ENCODE data around the gene PRKCE. TPM values are rescaled to one million over a fixed set of nuclear protein-coding genes. Genes with fewer than 3 reads are reported as not detected.

Gene PRKCE
- total RNA-seq, 1 experiment from 2014 or later = 4.4 TPM

GRCh38 chr2:46024146-46024779 is 372.8 kb downstream of the PRKCE start:
- Histone ChIP-seq H3K4me3 (ENCODE audit: low read depth, low read length) (no peak overlapping the region), H3K9me3 (no peaks in the 10 kb centered on the region), H3K36me3 (ENCODE audit: control insufficient read depth, insufficient read depth, low read length) (no peaks in the 10 kb centered on the region), H3K27me3 (replicated peaks; ENCODE audit: control insufficient read depth, insufficient read depth, low read length) (no peaks in the 10 kb centered on the region), H3K4me1 (no peaks in the 10 kb centered on the region)
- POLR2A ChIA-PET = interaction anchor here (0.6 kb wide), 1 partner anchor 373 kb away, joined by 3 read pairs; no protein-coding TSS in a partner anchor
- Mint-ChIP-seq H3K4me1 (ENCODE audit: low read depth, unreplicated experiment) (no peaks in the 10 kb centered on the region), H3K27ac (ENCODE audit: unreplicated experiment) (no peak overlapping the region), H3K27me3 (ENCODE audit: insufficient read depth, unreplicated experiment) (no peaks in the 10 kb centered on the region), H3K9me3 (ENCODE audit: unreplicated experiment) (no peaks in the 10 kb centered on the region), H3K4me3 (ENCODE audit: unreplicated experiment) (no peak overlapping the region), H3K36me3 (ENCODE audit: insufficient read depth, unreplicated experiment) (peaks cover 4% of the 10 kb centered on the region)
- BruUV-seq (replicated peaks) = no TSS peak
- no peak for DNase-seq
- CTCF ChIA-PET = no interaction called here
- intact Hi-C loops (cut with micrococcal nuclease; ENCODE audit: unreplicated experiment) = no loop called here
- no peak for TF ChIP-seq CTCF (IDR thresholded peaks at IDR 0.05; ENCODE audit: insufficient read depth in 1 of 2, low read depth in 1 of 2, low read length in 1 of 2, severe bottlenecking in 1 of 2, unreplicated experiment in 1 of 2)

- CTCF ChIA-PET = no interaction called here
- Histone ChIP-seq H3K36me3 (ENCODE audit: control insufficient read depth, insufficient read depth, low read length) (no peaks in the 10 kb centered on the region), H3K27me3 (replicated peaks; ENCODE audit: control insufficient read depth, insufficient read depth, low read length) (no peaks in the 10 kb centered on the region), H3K9me3 (no peaks in the 10 kb centered on the region), H3K4me3 (ENCODE audit: low read depth, low read length) (no peak overlapping the region), H3K4me1 (no peaks in the 10 kb centered on the region)
- TF ChIP-seq CTCF (IDR thresholded peaks at IDR 0.05; ENCODE audit: insufficient read depth in 1 of 2, low read depth in 1 of 2, low read length in 1 of 2, severe bottlenecking in 1 of 2, unreplicated experiment in 1 of 2) = no peak
- no peaks in the 10 kb centered on the region for H3K4me1 Mint-ChIP-seq (ENCODE audit: low read depth, unreplicated experiment)
- peaks cover 4% of the 10 kb centered on the region for H3K36me3 Mint-ChIP-seq (ENCODE audit: insufficient read depth, unreplicated experiment)
- no peak overlapping the region for H3K27ac Mint-ChIP-seq (ENCODE audit: unreplicated experiment)
- no TSS peak for BruUV-seq (replicated peaks)
- no peaks in the 10 kb centered on the region for H3K9me3 Mint-ChIP-seq (ENCODE audit: unreplicated experiment)
- intact Hi-C loops (cut with micrococcal nuclease; ENCODE audit: unreplicated experiment) = no loop called here
- H3K27me3 Mint-ChIP-seq (ENCODE audit: insufficient read depth, unreplicated experiment) = no peaks in the 10 kb centered on the region
- POLR2A ChIA-PET = interaction anchor here (0.6 kb wide), 1 partner anchor 372 kb away, joined by 3 read pairs; no protein-coding TSS in a partner anchor
- DNase-seq = no peak
- H3K4me3 Mint-ChIP-seq (ENCODE audit: unreplicated experiment) = no peak overlapping the region
Measured at GRCh38 chr2:46025081-46025480, 373.6 kb downstream of the PRKCE start.

GRCh38 chr2:46025676-46026075 is 374.2 kb downstream of the PRKCE start:
- no peak for TF ChIP-seq CTCF (IDR thresholded peaks at IDR 0.05; ENCODE audit: insufficient read depth in 1 of 2, low read depth in 1 of 2, low read length in 1 of 2, severe bottlenecking in 1 of 2, unreplicated experiment in 1 of 2)
- no peak for DNase-seq
- Mint-ChIP-seq H3K9me3 (ENCODE audit: unreplicated experiment) (no peaks in the 10 kb centered on the region), H3K27me3 (ENCODE audit: insufficient read depth, unreplicated experiment) (no peaks in the 10 kb centered on the region), H3K36me3 (ENCODE audit: insufficient read depth, unreplicated experiment) (peaks cover 4% of the 10 kb centered on the region), H3K27ac (ENCODE audit: unreplicated experiment) (no peak overlapping the region), H3K4me1 (ENCODE audit: low read depth, unreplicated experiment) (no peaks in the 10 kb centered on the region), H3K4me3 (ENCODE audit: unreplicated experiment) (no peak overlapping the region)
- POLR2A ChIA-PET = no interaction called here
- H3K36me3 ChIP-seq (ENCODE audit: control insufficient read depth, insufficient read depth, low read length) = no peaks in the 10 kb centered on the region
- no peaks in the 10 kb centered on the region for H3K9me3 ChIP-seq
- CTCF ChIA-PET = no interaction called here
- no TSS peak for BruUV-seq (replicated peaks)
- no peaks in the 10 kb centered on the region for H3K4me1 ChIP-seq
- intact Hi-C loops (cut with micrococcal nuclease; ENCODE audit: unreplicated experiment) = no loop called here
- H3K4me3 ChIP-seq (ENCODE audit: low read depth, low read length) = no peak overlapping the region
- H3K27me3 ChIP-seq (replicated peaks; ENCODE audit: control insufficient read depth, insufficient read depth, low read length) = no peaks in the 10 kb centered on the region

Measured in Caco-2 (cell line).